GM18868 (cell line): ENCODE measurements around the gene BATF.

Experiments used
- ATAC-seq: cut with Tn5 transposase; IDR thresholded peaks from one replicate; pipeline ENCODE4 v1.9.1; 2021; ENCODE audit warnings: mild to moderate bottlenecking, moderate library complexity; ENCODE audit not compliant: unreplicated experiment

The BATF gene

DNA sequence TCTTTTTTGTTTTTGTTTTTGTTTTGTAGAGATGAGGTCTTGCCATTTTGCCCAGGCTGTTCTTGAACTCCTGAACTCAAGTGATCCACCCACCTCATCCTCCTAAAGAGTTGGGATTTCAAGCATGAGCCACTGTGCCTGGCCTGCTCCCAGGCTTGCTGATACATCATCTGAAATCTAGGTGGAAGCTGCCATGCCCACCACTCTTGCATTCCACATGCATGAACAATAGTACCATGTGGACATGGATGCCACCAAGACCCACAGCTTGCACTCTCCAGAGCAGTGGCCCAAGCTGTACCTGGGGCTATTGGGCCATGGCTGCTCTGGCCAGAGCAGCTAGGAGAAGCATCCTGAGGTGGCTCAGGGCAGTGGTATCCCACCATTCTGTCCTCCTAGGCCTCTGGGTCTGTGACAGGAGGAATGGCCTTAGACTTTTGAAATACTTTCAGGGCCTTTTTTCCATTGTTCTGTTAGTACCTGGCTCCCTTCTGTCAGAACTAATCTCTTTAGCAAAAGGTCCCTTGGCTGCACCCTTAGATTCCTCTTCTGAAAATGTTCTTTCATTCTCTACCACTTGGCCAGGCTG is 69.8 kb downstream of the BATF start:
- ATAC-seq: no peak

DNA sequence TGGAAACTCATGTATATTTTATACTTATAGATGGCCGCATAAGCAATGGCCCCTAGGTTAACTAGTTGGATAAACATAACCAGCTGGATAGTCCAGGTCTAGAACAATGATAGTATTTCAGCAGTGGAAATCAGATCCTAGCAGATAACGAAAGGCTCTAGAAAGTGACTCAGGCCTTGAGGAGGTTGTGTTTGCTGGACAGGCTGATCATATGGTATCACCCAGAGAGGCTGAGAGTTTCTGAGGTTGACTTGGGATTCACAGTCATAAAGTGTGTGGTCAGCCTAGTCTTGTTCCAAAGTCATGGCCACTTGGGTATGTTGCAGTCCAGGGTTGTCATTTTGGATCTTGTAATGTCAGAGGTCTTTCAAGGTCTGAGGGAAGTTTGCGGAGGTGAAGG is 73.0 kb downstream of the BATF start:
- no peak for ATAC-seq
